HFFc6 (cell line): Measurements from ENCODE around the gene EPB41L3. TPM values are rescaled to one million over a fixed set of nuclear protein-coding genes. Genes with fewer than 3 reads are reported as not detected.

Experiments used
- DNase-seq: peaks from one replicate; pipeline ENCODE4 v3.0.0-alpha.2; 2018
- H3K27ac Mint-ChIP-seq: 2 replicates; pipeline ENCODE4 v1.8.0; 2020; ENCODE audit warnings: mild to moderate bottlenecking, mixed read lengths
- H3K27me3 Mint-ChIP-seq: 2 replicates; pipeline ENCODE4 v1.8.0; 2021; ENCODE audit warnings: mild to moderate bottlenecking, moderate library complexity, mixed read lengths; ENCODE audit not compliant: insufficient read depth
- H3K36me3 Mint-ChIP-seq: 2 replicates; pipeline ENCODE4 v1.8.0; 2021; ENCODE audit warnings: low read depth, mixed read lengths
- H3K4me1 Mint-ChIP-seq: 2 replicates; pipeline ENCODE4 v1.8.0; 2020; ENCODE audit warnings: low read depth, mixed read lengths
- H3K4me3 Mint-ChIP-seq: 2 replicates; pipeline ENCODE4 v1.8.0; 2020; ENCODE audit warnings: mild to moderate bottlenecking, moderate library complexity, mixed read lengths
- H3K9me3 Mint-ChIP-seq: 2 replicates; pipeline ENCODE4 v1.8.0; 2020; ENCODE audit warnings: mild to moderate bottlenecking, mixed read lengths
- long read RNA-seq: library from polyadenylated mRNA; unstranded; transcript quantifications from one replicate; pipeline ENCODE4 v2.0.0, GENCODE V29; 2019
- total RNA-seq, 6 experiments: library from RNA; stranded (reverse); fragmentation: NEBNext Ultra II Directional; extraction: Animal tissue kit (Norgen Biotek cat#: 25700); gene quantifications; 2 replicates in 1 of 6; 3 replicates in 5 of 6; pipeline ENCODE4 v1.2.3, GENCODE V29; 2021
- TF ChIP-seq, protein P1 (sequence below): fragments of 200-600 bp; sonication (generic); IDR thresholded peaks from 2 replicates; pipeline ENCODE4 v1.5.0; 2021; ENCODE audit warnings: antibody characterized with exemption, mild to moderate bottlenecking

EPB41L3 gene
- total RNA-seq: 10 to 100 TPM in 2 of 6 experiments, 1 to 10 TPM in 4; 1.3 to 17.0 (median 1.8) TPM
- long read RNA-seq, partial matches to known transcripts: 3 of 6 reads
- long read RNA-seq, other reads (novel, unspliced or antisense): 3 of 6 reads

DNA sequence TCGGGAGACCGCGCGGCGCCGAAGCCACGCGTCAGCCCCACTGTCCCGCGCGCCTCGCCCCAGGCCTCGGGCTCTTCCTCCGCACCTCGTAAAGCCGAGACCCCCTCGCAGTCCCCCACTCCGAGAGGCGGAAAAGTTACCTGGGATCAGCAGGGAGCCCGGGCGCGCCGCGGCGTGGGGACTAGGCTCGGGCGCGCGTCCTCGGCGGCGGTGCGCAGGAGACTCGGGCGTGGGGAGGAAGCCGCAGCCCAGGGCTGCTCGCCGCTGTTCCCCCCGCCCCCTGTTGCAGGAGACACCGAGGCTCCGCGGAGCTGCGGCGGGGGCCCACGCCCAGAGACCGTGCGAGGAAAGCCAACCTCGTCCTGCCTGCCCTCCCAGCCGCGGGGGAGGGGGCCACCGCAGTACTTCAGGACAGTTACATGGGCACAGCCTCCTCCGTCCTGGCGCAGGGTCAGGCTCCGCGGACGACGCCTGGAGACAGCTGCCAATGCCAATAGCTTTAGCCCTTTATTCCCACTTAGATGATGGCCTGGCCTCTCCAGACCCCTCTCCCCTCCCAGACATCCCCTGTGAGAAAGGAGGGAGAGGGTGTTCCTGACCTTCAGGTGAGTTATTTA lies at the start of gene EPB41L3:
EPB41L3 (minus strand) TSS at position 225 of the 617 bp plus-strand sequence. CDS start 54,814 bp downstream, outside the sequence.
- Mint-ChIP-seq H3K9me3 (peaks cover 6% of the 10 kb centered on the region; the same call in 1 of the 2 replicates), H3K27me3 (peaks cover 8% of the 10 kb centered on the region; the same call in 1 of the 2 replicates), H3K36me3 (no peaks in the 10 kb centered on the region), H3K4me1 (no peaks in the 10 kb centered on the region; the same call in 1 of the 2 replicates), H3K27ac (no peak within 1 kb of the TSS), H3K4me3 (peak within 1 kb of the TSS; percentile 70; the same call in 1 of the 2 replicates)
- TF ChIP-seq, protein P1, sequence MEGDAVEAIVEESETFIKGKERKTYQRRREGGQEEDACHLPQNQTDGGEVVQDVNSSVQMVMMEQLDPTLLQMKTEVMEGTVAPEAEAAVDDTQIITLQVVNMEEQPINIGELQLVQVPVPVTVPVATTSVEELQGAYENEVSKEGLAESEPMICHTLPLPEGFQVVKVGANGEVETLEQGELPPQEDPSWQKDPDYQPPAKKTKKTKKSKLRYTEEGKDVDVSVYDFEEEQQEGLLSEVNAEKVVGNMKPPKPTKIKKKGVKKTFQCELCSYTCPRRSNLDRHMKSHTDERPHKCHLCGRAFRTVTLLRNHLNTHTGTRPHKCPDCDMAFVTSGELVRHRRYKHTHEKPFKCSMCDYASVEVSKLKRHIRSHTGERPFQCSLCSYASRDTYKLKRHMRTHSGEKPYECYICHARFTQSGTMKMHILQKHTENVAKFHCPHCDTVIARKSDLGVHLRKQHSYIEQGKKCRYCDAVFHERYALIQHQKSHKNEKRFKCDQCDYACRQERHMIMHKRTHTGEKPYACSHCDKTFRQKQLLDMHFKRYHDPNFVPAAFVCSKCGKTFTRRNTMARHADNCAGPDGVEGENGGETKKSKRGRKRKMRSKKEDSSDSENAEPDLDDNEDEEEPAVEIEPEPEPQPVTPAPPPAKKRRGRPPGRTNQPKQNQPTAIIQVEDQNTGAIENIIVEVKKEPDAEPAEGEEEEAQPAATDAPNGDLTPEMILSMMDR: no peak
- DNase-seq: no peak

GRCh38 chr18:5588529-5588928 lies 44.7 kb upstream of the EPB41L3 start:
- DNase-seq: no peak
- TF ChIP-seq, protein P1: no peak
- no peak overlapping the region for H3K4me3 Mint-ChIP-seq
- no peaks in the 10 kb centered on the region for H3K36me3 Mint-ChIP-seq
- H3K9me3 Mint-ChIP-seq: peaks cover 17% of the 10 kb centered on the region
- H3K27me3 Mint-ChIP-seq: no peaks in the 10 kb centered on the region
- no peak overlapping the region for H3K27ac Mint-ChIP-seq
- no peaks in the 10 kb centered on the region; the same call in 1 of the 2 replicates for H3K4me1 Mint-ChIP-seq

DNA sequence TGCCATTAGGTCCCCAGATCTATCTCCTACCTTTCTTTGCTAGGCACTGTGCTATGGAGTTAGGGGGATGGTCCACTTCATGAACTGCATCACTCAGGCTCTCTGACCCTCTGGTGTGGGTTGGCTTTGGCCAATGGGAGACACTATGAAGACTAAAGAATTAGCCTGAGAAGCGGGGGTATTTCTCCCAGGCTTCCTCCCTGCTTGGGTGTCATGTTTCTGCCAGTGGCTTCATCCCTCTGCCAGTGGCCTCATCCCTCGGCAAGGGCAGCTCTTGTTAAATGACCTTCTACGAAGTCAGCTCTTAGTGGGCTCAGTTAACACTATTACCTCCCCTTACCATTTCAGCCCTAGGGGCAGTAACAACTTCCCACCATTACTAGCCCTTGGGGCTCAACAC lies 41.9 kb upstream of the EPB41L3 start:
- Mint-ChIP-seq H3K4me1 (peaks cover 16% of the 10 kb centered on the region; the same call in 1 of the 2 replicates), H3K27ac (no peak overlapping the region), H3K9me3 (peaks cover 4% of the 10 kb centered on the region; the same call in 1 of the 2 replicates), H3K36me3 (no peaks in the 10 kb centered on the region), H3K4me3 (no peak overlapping the region), H3K27me3 (no peaks in the 10 kb centered on the region)
- TF ChIP-seq, protein P1: no peak
- no peak for DNase-seq

DNA sequence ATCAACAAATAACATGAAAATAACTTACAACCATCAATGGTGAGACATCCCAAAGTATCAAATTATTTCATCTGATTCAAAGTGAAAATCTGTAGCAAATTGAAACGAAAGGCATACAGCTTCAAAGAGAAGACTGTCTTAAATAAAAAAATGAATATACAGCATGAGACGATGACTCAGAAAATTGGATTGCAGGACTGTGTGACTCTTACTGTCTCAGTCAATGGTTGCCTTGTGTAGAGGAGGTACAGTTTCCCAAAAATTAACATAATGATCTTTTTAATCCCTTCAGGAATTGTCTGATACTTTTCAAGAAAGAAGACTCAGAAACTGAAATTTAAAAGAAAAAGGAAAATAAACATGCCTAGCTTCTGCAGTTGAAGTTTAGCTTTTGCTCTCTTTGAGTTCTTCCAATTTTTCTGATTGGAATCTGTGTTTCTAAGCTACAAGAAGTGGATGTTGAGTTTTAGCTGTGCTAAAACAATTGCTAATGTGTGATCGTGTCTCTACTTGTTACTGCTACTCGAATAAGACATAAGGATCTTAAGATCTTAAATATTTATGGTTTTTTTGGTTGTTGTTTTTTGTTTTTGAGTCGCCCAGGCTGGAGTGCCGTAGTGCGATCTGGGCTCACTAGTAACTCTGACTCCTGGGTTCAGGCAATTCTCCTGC lies 41.1 kb upstream of the EPB41L3 start:
- TF ChIP-seq, protein P1: no peak
- H3K4me1 Mint-ChIP-seq: peaks cover 16% of the 10 kb centered on the region; the same call in 1 of the 2 replicates

DNA sequence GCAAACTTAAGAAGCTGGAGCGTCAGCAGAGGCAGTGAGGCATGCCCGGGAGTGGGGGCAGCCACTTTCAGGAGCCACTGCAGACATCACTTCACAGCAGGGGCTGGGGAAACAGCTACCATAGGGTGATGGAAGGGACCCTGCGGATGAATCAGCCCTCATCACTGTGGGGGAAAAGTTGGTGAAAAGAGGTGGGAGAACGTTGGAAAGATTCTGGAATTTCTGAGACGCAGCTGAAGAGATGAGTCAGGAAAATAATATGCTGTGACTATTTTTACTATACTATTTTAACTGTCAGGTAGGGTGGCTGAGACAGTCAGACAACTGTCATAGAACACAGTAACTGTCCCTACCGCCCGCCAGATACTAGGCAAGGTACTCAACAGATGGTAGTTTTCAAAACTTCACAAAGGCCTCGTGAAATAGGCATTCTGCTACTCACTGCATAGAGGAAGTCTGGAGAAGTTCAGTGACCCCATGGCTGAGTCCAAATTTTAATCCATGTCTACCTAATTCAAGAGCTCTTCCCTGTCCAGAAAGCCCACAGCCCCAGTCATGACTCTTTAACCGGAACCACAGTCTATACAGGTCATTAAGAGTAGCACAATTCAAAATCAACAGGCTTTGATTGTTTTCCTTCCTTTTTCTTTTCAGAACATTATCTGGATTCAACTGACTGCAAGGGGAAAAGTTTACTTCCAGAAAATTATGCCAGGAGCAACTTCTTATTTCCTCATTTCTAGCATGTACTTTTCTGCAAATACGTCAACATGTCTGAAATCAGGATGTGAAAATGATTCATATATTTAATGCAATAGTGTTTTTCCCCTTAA lies 39.3 kb upstream of the EPB41L3 start:
- DNase-seq: no peak
- Mint-ChIP-seq H3K4me3 (peak overlapping the region; percentile 33; the same call in 1 of the 2 replicates), H3K36me3 (no peaks in the 10 kb centered on the region), H3K27ac (peak overlapping the region; percentile 48; the same call in 1 of the 2 replicates), H3K4me1 (peaks cover 16% of the 10 kb centered on the region; the same call in 1 of the 2 replicates), H3K27me3 (no peaks in the 10 kb centered on the region), H3K9me3 (peaks cover 8% of the 10 kb centered on the region; the same call in 1 of the 2 replicates)
- TF ChIP-seq, protein P1: no peak

More for the DNA sequence above, 41.1 kb upstream of the EPB41L3 start:
- no peak for DNase-seq
- Mint-ChIP-seq H3K4me3 (no peak overlapping the region), H3K27me3 (no peaks in the 10 kb centered on the region), H3K27ac (no peak overlapping the region), H3K36me3 (no peaks in the 10 kb centered on the region), H3K9me3 (peaks cover 4% of the 10 kb centered on the region; the same call in 1 of the 2 replicates)
